Trophoblast cell (in vitro differentiated cells and primary cell): ENCODE data around the gene VAPB.

Source experiments
- DNase-seq, 2 donors: peaks; one replicate each; pipeline ENCODE4 v3.0.0-alpha.2; 2016
- H2AFZ ChIP-seq: 2 replicates; pipeline ENCODE4 v1.6.1; 2013; ENCODE audit warnings: low read length, moderate library complexity, mild to moderate bottlenecking; ENCODE audit not compliant: insufficient read depth, poor library complexity
- H2AK5ac ChIP-seq: 2 replicates; pipeline ENCODE4 v1.6.1; 2013; ENCODE audit warnings: mild to moderate bottlenecking, low read length
- H2BK120ac ChIP-seq: 2 replicates; pipeline ENCODE4 v1.6.1; 2013; ENCODE audit warnings: low read length, mild to moderate bottlenecking, moderate library complexity; ENCODE audit not compliant: insufficient read depth, poor library complexity
- H2BK12ac ChIP-seq: 2 replicates; pipeline ENCODE4 v1.6.1; 2013; ENCODE audit warnings: mild to moderate bottlenecking, low read length, moderate library complexity
- H2BK5ac ChIP-seq: 2 replicates; pipeline ENCODE4 v1.6.1; 2013; ENCODE audit warnings: low read length, low read depth, moderate library complexity, mild to moderate bottlenecking; ENCODE audit not compliant: poor library complexity
- H3K14ac ChIP-seq: 2 replicates; pipeline ENCODE4 v1.6.1; 2013; ENCODE audit warnings: mild to moderate bottlenecking, low read length
- H3K18ac ChIP-seq: 2 replicates; pipeline ENCODE4 v1.6.1; 2013; ENCODE audit warnings: mild to moderate bottlenecking, low read length
- H3K23ac ChIP-seq: 2 replicates; pipeline ENCODE4 v1.6.1; 2013; ENCODE audit warnings: low read length
- H3K27ac ChIP-seq: 2 replicates; pipeline ENCODE4 v1.5.1; 2013; ENCODE audit warnings: low read depth, mild to moderate bottlenecking, inconsistent platforms, low read length, moderate library complexity
- H3K27me3 ChIP-seq: 2 replicates; pipeline ENCODE4 v1.6.1; 2013; ENCODE audit warnings: inconsistent platforms, mild to moderate bottlenecking, low read length, moderate library complexity; ENCODE audit not compliant: insufficient read depth
- H3K36me3 ChIP-seq, 2 experiments: 1 replicate in 1 of 2; 2 replicates in 1 of 2; pipeline ENCODE4 v1.6.1; 2013; ENCODE audit warnings: low read length in 2 of 2, mild to moderate bottlenecking in 2 of 2, moderate library complexity in 1 of 2; ENCODE audit not compliant: insufficient read depth in 2 of 2, control insufficient read depth in 1 of 2
- H3K4ac ChIP-seq: 2 replicates; pipeline ENCODE4 v1.6.1; 2013; ENCODE audit warnings: low read depth, mild to moderate bottlenecking, low read length, moderate library complexity
- H3K4me1 ChIP-seq, 2 experiments: 1 replicate in 1 of 2; 2 replicates in 1 of 2; pipeline ENCODE4 v1.6.1; 2013; ENCODE audit warnings: low read length in 2 of 2, mild to moderate bottlenecking in 2 of 2, moderate library complexity in 1 of 2; ENCODE audit not compliant: insufficient read depth in 2 of 2, control insufficient read depth in 1 of 2
- H3K4me2 ChIP-seq: 2 replicates; pipeline ENCODE4 v1.6.1; 2013; ENCODE audit warnings: inconsistent platforms, mild to moderate bottlenecking, low read length, moderate library complexity
- H3K4me3 ChIP-seq: 2 replicates; pipeline ENCODE4 v1.5.1; 2013; ENCODE audit warnings: mild to moderate bottlenecking, low read depth, low read length, inconsistent platforms
- H3K79me1 ChIP-seq: one replicate; pipeline ENCODE4 v1.6.1; 2013; ENCODE audit warnings: low read length
- H3K79me2 ChIP-seq: 2 replicates; pipeline ENCODE4 v1.6.1; 2013; ENCODE audit warnings: low read length, mild to moderate bottlenecking; ENCODE audit not compliant: control insufficient read depth, insufficient read depth, poor library complexity
- H3K9ac ChIP-seq: 2 replicates; pipeline ENCODE4 v1.6.1; 2013; ENCODE audit warnings: mild to moderate bottlenecking, low read length
- H3K9me3 ChIP-seq: 2 replicates; pipeline ENCODE4 v1.6.1; 2013; ENCODE audit warnings: low read depth, mild to moderate bottlenecking, control low read depth, inconsistent platforms, low read length; ENCODE audit not compliant: insufficient read depth
- H4K12ac ChIP-seq: 2 replicates; pipeline ENCODE4 v1.6.1; 2013; ENCODE audit warnings: low read depth, mild to moderate bottlenecking, low read length, moderate library complexity
- H4K8ac ChIP-seq: 2 replicates; pipeline ENCODE4 v1.6.1; 2013; ENCODE audit warnings: low read depth, mild to moderate bottlenecking, low read length, moderate library complexity
- H4K91ac ChIP-seq: one replicate; pipeline ENCODE4 v1.6.1; 2013; ENCODE audit warnings: low read depth, mild to moderate bottlenecking, low read length, moderate library complexity
- WGBS: extraction: QIAGEN DNeasy Blood & Tissue Kit; methylation state at CpG from one replicate; pipeline ENCODE4 v1.1.7; 2013; ENCODE audit warnings: missing lambda C conversion rate; ENCODE audit not compliant: insufficient read length, insufficient coverage; ENCODE audit errors: extremely low coverage; 5-methylcytosine and 5-hydroxymethylcytosine counted together

VAPB gene

DNA sequence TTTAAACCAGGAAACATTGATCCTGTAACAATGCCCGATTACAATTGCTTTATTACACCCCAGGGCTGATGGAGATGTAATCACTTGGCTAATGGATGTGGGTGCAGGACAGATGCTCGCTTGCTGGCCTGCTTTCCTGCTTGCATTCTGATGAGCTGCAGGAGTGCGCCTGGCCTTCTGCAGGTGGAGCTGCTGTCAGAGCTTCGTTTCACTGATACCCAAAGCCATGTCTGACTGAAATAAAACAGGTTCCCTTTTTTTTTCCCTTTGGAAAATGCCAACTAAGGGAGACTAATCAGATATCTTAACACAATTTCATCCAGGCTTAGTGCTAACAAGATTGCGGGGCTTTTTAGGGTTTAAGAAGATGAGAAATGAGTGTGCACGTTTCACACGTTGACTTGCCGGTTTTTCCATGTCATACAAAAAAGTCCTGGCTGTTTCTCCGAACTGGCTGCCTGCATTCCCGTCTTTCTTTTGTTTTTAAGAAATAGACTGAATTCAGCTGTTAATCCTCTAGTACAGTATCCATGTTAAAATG lies 60.7 kb downstream of the VAPB start:
- Histone ChIP-seq H2AK5ac (no peak overlapping the region), H4K91ac (no peak overlapping the region), H4K12ac (no peak overlapping the region), H3K27me3 (no peaks in the 10 kb centered on the region), H3K18ac (no peak overlapping the region), H3K9ac (no peak overlapping the region), H3K14ac (no peak overlapping the region), H3K79me2 (no peaks in the 10 kb centered on the region), H2AFZ (no peak overlapping the region), H3K4me1 (no peaks in the 10 kb centered on the region), H3K36me3 (peaks cover 7 to 13% of the 10 kb centered on the region in 2 experiments), H3K4ac (no peak overlapping the region), H3K9me3 (no peaks in the 10 kb centered on the region), H3K4me3 (no peak overlapping the region), H3K23ac (no peak overlapping the region), H2BK12ac (no peak overlapping the region), H3K27ac (no peak overlapping the region), H3K4me2 (no peak overlapping the region), H3K79me1 (no peaks in the 10 kb centered on the region), H2BK5ac (no peak overlapping the region), H4K8ac (no peak overlapping the region), H2BK120ac (no peak overlapping the region)
- WGBS: no CpG with 5 or more reads among the region's 10 CpGs
- no peak for DNase-seq

DNA sequence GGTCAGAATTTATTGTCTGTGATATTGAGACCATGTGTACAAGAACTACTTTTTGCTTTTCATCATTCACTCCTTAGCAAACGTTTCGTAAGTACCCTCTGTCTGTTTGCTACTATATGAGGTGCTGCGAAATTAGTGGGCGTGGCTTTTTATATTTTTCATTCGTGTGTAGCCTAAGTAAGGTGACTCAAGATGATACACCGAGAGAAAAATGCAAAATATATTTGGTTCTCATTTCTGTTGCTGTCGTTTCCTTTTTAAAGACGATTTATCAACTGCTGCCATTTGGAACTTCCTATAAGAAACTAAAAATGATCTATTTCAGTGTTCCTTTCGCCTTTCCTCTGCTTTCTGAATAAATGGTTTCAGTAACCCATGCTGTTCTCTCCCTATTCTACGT lies 61.2 kb downstream of the VAPB start:
- Histone ChIP-seq H3K27ac (no peak overlapping the region), H3K18ac (no peak overlapping the region), H3K23ac (no peak overlapping the region), H2AFZ (no peak overlapping the region), H2AK5ac (no peak overlapping the region), H3K79me1 (no peaks in the 10 kb centered on the region), H3K9me3 (no peaks in the 10 kb centered on the region), H2BK5ac (no peak overlapping the region), H3K36me3 (peaks cover 6 to 11% of the 10 kb centered on the region in 2 experiments), H3K4me1 (no peaks in the 10 kb centered on the region), H4K8ac (no peak overlapping the region), H3K14ac (no peak overlapping the region), H3K79me2 (no peaks in the 10 kb centered on the region), H3K4me3 (no peak overlapping the region), H4K12ac (no peak overlapping the region), H4K91ac (no peak overlapping the region), H3K4ac (no peak overlapping the region), H3K9ac (no peak overlapping the region), H3K27me3 (no peaks in the 10 kb centered on the region), H2BK12ac (no peak overlapping the region), H2BK120ac (no peak overlapping the region), H3K4me2 (no peak overlapping the region)
- no peak for DNase-seq
- WGBS: no CpG with 5 or more reads among the region's 10 CpGs

DNA sequence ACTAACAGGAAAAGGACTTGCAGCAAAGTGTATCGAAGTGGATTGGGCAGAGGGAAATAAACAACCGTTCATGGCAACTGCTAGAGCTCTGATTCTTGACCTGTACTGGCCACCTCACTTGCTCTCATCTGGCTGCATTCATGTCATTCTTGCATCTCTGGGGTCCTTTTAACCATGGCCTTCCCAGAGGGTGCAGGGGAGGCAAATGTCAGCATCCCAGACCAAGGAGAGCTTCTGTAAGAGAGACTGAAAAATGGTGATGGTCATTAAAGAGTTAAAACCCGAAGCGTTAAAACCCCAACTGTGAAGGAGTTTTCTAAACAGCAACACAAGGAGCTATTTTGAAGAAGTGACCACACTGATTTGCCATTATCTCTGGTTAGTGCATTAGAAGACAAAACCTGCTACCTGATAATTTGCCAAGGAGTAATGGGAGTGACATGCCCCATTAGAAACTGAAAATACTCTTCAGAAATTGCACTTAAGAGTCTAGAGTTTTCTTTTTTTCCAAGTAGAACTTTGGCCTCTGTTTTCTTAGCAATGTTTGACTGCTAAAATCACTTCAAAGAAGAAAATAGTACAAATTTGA lies 63.7 kb downstream of the VAPB start:
- Histone ChIP-seq H4K91ac (no peak overlapping the region), H3K27me3 (no peaks in the 10 kb centered on the region), H2BK5ac (no peak overlapping the region), H3K4me3 (no peak overlapping the region), H2AK5ac (no peak overlapping the region), H3K4ac (no peak overlapping the region), H2BK120ac (no peak overlapping the region), H3K23ac (no peak overlapping the region), H3K79me1 (no peaks in the 10 kb centered on the region), H3K27ac (no peak overlapping the region), H2AFZ (no peak overlapping the region), H3K4me1 (peaks cover 4 to 8% of the 10 kb centered on the region in 2 experiments), H3K79me2 (no peaks in the 10 kb centered on the region), H4K12ac (no peak overlapping the region), H3K18ac (no peak overlapping the region), H3K9me3 (no peaks in the 10 kb centered on the region), H4K8ac (no peak overlapping the region), H3K36me3 (peaks cover 0 to 2% of the 10 kb centered on the region in 2 experiments), H3K4me2 (no peak overlapping the region), H2BK12ac (no peak overlapping the region), H3K14ac (no peak overlapping the region), H3K9ac (no peak overlapping the region)
- DNase-seq: no peak
- no CpG with 5 or more reads among the region's 4 CpGs for WGBS

DNA sequence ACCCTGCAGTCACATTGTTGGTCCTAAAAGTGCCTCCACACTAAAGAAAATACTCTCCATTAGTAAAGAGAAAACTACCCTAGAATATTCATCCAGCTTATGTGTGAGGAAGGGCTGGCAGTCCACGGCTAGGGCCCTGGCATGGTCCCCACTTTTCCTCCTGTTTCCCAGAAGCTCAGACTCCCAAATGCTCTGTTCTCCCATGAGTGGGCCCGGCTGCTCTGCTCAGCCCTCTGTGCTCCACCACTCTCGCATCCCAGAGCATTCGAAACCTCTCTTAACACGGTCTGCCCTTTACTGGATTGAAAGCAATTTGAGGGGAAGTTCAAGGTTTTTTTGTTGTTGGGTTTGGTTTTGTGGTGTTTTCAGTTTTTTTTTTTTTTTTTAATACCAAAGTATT lies 64.4 kb downstream of the VAPB start:
- no peak overlapping the region for H3K4ac ChIP-seq
- H2BK5ac ChIP-seq: no peak overlapping the region
- no peak overlapping the region for H3K23ac ChIP-seq
- no peak overlapping the region for H2AK5ac ChIP-seq
- H3K9ac ChIP-seq: no peak overlapping the region
- no peaks in the 10 kb centered on the region for H3K27me3 ChIP-seq
- no peak overlapping the region for H2BK12ac ChIP-seq
- peaks cover 6 to 13% of the 10 kb centered on the region in 2 experiments for H3K4me1 ChIP-seq
- no peak overlapping the region for H4K12ac ChIP-seq
- no peaks in the 10 kb centered on the region for H3K9me3 ChIP-seq
- no peak overlapping the region for H3K14ac ChIP-seq
- no CpG with 5 or more reads among the region's 5 CpGs for WGBS
- DNase-seq: no peak
- H3K4me3 ChIP-seq: no peak overlapping the region
- no peak overlapping the region for H2BK120ac ChIP-seq
- no peak overlapping the region for H3K18ac ChIP-seq
- H3K79me2 ChIP-seq: no peaks in the 10 kb centered on the region
- peaks cover 3% of the 10 kb centered on the region for H3K79me1 ChIP-seq
- no peak overlapping the region for H4K91ac ChIP-seq
- H2AFZ ChIP-seq: no peak overlapping the region
- no peak overlapping the region for H3K27ac ChIP-seq
- H4K8ac ChIP-seq: no peak overlapping the region
- H3K36me3 ChIP-seq: peaks cover 0 to 2% of the 10 kb centered on the region in 2 experiments
- no peak overlapping the region for H3K4me2 ChIP-seq
